ENCODE data around the gene GPR162.

GRCh38 chr12:6851921-6852650 is 30.5 kb downstream of the GPR162 start, which contains the start of gene USP5:
- TF ChIP-seq GABPA (IDR thresholded peaks at IDR 0.05 in 1 of 2, conservative IDR thresholded peaks at IDR 0.05 in 1 of 2) (peak; percentile 77 to 93), REST (IDR thresholded peaks at IDR 0.05) (peak; percentile 79), MAX (IDR thresholded peaks at IDR 0.05) (peak; percentile 68), FOXA1 (IDR thresholded peaks at IDR 0.05) (peak; percentile 55), RAD21 (IDR thresholded peaks at IDR 0.05) (no peak), SP1 (IDR thresholded peaks at IDR 0.05) (peak; percentile 65), RXRA (IDR thresholded peaks at IDR 0.05) (peak in 1 of 2 donors; percentile 62), YY1 (IDR thresholded peaks at IDR 0.05) (peak; percentile 98), TAF1 (conservative IDR thresholded peaks at IDR 0.05) (peak; percentile 24)
- TF ChIP-seq, protein P1, sequence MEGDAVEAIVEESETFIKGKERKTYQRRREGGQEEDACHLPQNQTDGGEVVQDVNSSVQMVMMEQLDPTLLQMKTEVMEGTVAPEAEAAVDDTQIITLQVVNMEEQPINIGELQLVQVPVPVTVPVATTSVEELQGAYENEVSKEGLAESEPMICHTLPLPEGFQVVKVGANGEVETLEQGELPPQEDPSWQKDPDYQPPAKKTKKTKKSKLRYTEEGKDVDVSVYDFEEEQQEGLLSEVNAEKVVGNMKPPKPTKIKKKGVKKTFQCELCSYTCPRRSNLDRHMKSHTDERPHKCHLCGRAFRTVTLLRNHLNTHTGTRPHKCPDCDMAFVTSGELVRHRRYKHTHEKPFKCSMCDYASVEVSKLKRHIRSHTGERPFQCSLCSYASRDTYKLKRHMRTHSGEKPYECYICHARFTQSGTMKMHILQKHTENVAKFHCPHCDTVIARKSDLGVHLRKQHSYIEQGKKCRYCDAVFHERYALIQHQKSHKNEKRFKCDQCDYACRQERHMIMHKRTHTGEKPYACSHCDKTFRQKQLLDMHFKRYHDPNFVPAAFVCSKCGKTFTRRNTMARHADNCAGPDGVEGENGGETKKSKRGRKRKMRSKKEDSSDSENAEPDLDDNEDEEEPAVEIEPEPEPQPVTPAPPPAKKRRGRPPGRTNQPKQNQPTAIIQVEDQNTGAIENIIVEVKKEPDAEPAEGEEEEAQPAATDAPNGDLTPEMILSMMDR (IDR thresholded peaks at IDR 0.05; ENCODE audit: low read depth, low read length, missing input control): no peak
- TF ChIP-seq, protein P2, sequence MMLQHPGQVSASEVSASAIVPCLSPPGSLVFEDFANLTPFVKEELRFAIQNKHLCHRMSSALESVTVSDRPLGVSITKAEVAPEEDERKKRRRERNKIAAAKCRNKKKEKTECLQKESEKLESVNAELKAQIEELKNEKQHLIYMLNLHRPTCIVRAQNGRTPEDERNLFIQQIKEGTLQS (IDR thresholded peaks at IDR 0.05): no peak
